OCI-LY3 (cell line): Measurements from ENCODE around the gene GPLD1.

Experiments
- H2AFZ ChIP-seq: fragments of 200-600, 300-600 bp; shearing (Covaris generic); 2 replicates; pipeline ENCODE4 v1.6.0; 2014; ENCODE audit warnings: antibody characterized with exemption, low read depth, low read length
- H3K27ac ChIP-seq: fragments of 200-600, 300-600 bp; sonication (generic); 2 replicates; pipeline ENCODE4 v1.5.1; 2014; ENCODE audit warnings: mild to moderate bottlenecking, low read length, moderate library complexity, mixed read lengths
- H3K27me3 ChIP-seq: fragments of 200-600, 300-600 bp; sonication (generic); 2 replicates; pipeline ENCODE4 v1.6.1; 2014; ENCODE audit warnings: low read depth, low read length, mixed read lengths
- H3K36me3 ChIP-seq: fragments of 200-600, 300-600 bp; sonication (generic); replicated peaks from 2 replicates; pipeline ENCODE3; 2014; ENCODE audit warnings: low read depth, low read length, mixed read lengths
- H3K4me1 ChIP-seq: fragments of 300-600, 200-600 bp; sonication (generic); 2 replicates; pipeline ENCODE4 v1.6.1; 2014; ENCODE audit warnings: low read length, mixed read lengths
- H3K4me2 ChIP-seq: fragments of 200-600, 300-600 bp; sonication (generic); 2 replicates; pipeline ENCODE4 v1.6.1; 2014; ENCODE audit warnings: low read length, mixed read lengths
- H3K4me3 ChIP-seq: fragments of 300-600, 200-600 bp; sonication (generic); 2 replicates; pipeline ENCODE4 v1.5.1; 2014; ENCODE audit warnings: antibody characterized with exemption, mild to moderate bottlenecking, low read length, moderate library complexity
- H3K79me2 ChIP-seq: fragments of 300-600, 200-600 bp; shearing (Covaris generic); 2 replicates; pipeline ENCODE4 v1.6.1; 2014; ENCODE audit warnings: mild to moderate bottlenecking, low read length, mixed read lengths
- H3K9ac ChIP-seq: fragments of 300-600, 200-600 bp; shearing (Covaris generic); 2 replicates; pipeline ENCODE4 v1.6.0; 2014; ENCODE audit warnings: mild to moderate bottlenecking, low read length, moderate library complexity
- H3K9me3 ChIP-seq: fragments of 200-600, 300-600 bp; shearing (Covaris generic); 2 replicates; pipeline ENCODE4 v1.6.1; 2014; ENCODE audit warnings: low read length, mixed read lengths; ENCODE audit not compliant: insufficient read depth
- H4K20me1 ChIP-seq: fragments of 200-600, 300-600 bp; sonication (generic); 2 replicates; pipeline ENCODE4 v1.6.1; 2016; ENCODE audit warnings: low read length, mixed read lengths; ENCODE audit not compliant: insufficient read depth
- EZH2phosphoT487 ChIP-seq: fragments of 200-600 bp; shearing (Covaris generic); IDR thresholded peaks from 2 replicates; pipeline ENCODE4 v1.6.1; 2018; ENCODE audit warnings: antibody characterized with exemption, mixed run types, low read depth
- TF ChIP-seq, protein P1 (sequence below): fragments of 200-600, 300-600 bp; sonication (generic); IDR thresholded peaks from 2 replicates; pipeline ENCODE4 v1.5.1; 2014; ENCODE audit warnings: antibody characterized with exemption, low read length, low read depth

Gene GPLD1

DNA sequence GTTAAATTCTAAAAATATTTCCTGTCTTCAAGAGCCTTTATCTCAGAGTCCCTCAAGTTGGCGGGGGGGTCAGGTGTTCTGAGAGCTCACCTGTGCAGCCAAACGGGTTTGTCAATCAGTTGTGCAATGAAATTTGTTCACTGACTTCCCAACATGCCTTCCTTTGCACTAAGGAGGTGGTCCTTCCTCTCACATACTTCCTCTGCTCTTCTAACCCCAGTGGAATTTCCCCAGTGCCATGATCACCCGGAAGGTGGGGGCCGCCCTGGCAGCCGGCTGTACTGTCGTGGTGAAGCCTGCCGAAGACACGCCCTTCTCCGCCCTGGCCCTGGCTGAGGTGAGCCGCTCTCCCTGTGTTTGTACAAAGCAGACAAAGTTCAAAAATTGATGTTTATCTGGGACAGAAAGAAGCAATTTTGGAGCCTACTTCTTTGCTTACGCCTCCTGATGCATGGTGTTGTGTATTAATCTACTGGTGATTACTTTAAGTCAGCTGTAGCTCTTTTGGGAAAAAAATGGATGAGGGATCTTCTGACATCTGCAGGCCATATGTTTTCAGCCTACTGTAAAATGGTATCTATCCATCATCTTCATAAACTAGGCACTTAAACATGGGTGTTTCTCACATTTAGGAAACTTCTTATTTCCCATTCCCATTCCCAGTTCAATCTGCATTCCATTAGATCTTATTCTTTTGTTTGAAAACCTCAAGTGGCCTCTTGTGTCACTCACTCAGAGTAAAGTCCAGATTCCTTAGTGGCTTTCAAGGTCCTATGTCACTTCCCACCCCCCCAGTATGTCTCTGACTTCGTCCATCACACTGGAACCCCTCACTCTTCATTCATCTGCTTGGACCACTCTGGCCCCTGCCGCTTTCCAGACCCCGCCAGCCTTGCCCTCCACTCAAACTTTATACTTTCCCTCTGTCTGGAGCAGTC, 15.5 kb upstream of the GPLD1 start:
- Histone ChIP-seq H3K9me3 (no peaks in the 10 kb centered on the region), H3K9ac (no peak overlapping the region), H2AFZ (no peak overlapping the region), H3K27me3 (no peaks in the 10 kb centered on the region), H4K20me1 (no peaks in the 10 kb centered on the region), H3K4me2 (no peak overlapping the region), H3K27ac (no peak overlapping the region), H3K4me3 (no peak overlapping the region), H3K79me2 (no peaks in the 10 kb centered on the region), H3K4me1 (no peaks in the 10 kb centered on the region), H3K36me3 (no peaks in the 10 kb centered on the region)
- TF ChIP-seq, protein P1, sequence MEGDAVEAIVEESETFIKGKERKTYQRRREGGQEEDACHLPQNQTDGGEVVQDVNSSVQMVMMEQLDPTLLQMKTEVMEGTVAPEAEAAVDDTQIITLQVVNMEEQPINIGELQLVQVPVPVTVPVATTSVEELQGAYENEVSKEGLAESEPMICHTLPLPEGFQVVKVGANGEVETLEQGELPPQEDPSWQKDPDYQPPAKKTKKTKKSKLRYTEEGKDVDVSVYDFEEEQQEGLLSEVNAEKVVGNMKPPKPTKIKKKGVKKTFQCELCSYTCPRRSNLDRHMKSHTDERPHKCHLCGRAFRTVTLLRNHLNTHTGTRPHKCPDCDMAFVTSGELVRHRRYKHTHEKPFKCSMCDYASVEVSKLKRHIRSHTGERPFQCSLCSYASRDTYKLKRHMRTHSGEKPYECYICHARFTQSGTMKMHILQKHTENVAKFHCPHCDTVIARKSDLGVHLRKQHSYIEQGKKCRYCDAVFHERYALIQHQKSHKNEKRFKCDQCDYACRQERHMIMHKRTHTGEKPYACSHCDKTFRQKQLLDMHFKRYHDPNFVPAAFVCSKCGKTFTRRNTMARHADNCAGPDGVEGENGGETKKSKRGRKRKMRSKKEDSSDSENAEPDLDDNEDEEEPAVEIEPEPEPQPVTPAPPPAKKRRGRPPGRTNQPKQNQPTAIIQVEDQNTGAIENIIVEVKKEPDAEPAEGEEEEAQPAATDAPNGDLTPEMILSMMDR = no peak
- no peak for TF ChIP-seq EZH2phosphoT487

DNA sequence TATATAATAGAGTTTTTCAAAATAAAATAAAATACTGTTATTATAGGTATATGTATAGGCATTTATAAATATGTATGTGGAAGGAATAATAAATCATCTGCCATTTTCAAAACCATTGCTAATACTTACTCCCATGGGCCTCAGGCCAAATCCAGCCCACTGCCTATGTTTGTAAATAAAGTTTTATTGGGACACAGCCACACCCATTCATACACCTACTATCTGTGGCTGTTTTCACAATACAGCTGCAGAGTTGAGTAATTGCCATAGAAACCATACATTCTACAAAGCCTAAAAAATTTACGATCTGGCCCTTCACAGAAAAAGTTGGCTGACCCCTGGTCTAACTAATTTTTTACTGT, 14.9 kb upstream of the GPLD1 start:
- H4K20me1 ChIP-seq = no peaks in the 10 kb centered on the region
- no peaks in the 10 kb centered on the region for H3K27me3 ChIP-seq
- no peak overlapping the region for H2AFZ ChIP-seq
- no peak overlapping the region for H3K9ac ChIP-seq
- no peak overlapping the region for H3K4me3 ChIP-seq
- H3K27ac ChIP-seq = no peak overlapping the region
- no peak for TF ChIP-seq EZH2phosphoT487
- TF ChIP-seq, protein P1 = no peak
- no peaks in the 10 kb centered on the region for H3K79me2 ChIP-seq
- no peaks in the 10 kb centered on the region for H3K4me1 ChIP-seq
- H3K9me3 ChIP-seq = no peaks in the 10 kb centered on the region
- H3K36me3 ChIP-seq = no peaks in the 10 kb centered on the region
- no peak overlapping the region for H3K4me2 ChIP-seq

DNA sequence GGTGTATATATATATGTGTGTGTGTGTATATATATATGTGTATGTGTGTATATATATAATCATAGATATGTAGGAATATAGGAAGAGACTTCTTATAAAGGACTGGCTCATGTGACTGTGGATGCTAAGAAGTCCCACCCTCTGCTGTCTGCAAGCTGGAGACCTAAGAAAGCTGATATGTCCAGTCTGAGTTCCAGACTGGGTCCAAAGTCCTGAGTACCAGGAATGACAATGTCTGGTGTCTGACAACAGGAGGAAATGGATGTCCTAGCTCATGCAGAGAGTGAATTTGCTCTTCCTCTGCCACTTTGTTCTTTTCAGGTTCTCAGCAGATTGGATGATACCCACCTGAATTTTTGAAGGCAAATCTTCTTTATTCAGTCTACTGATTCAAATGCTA, 12.5 kb upstream of the GPLD1 start:
- no peak overlapping the region for H3K9ac ChIP-seq
- no peaks in the 10 kb centered on the region for H3K9me3 ChIP-seq
- H3K36me3 ChIP-seq = no peaks in the 10 kb centered on the region
- no peaks in the 10 kb centered on the region for H3K27me3 ChIP-seq
- no peak overlapping the region for H3K4me3 ChIP-seq
- no peak overlapping the region for H3K27ac ChIP-seq
- H3K4me2 ChIP-seq = no peak overlapping the region
- H4K20me1 ChIP-seq = no peaks in the 10 kb centered on the region
- H2AFZ ChIP-seq = no peak overlapping the region
- H3K79me2 ChIP-seq = no peaks in the 10 kb centered on the region
- H3K4me1 ChIP-seq = no peaks in the 10 kb centered on the region
- TF ChIP-seq, protein P1 = no peak
- TF ChIP-seq EZH2phosphoT487 = no peak

- Histone ChIP-seq H3K9ac (no peak overlapping the region), H3K27ac (no peak overlapping the region), H3K9me3 (no peaks in the 10 kb centered on the region), H3K36me3 (no peaks in the 10 kb centered on the region), H3K27me3 (no peaks in the 10 kb centered on the region), H3K4me2 (no peak overlapping the region), H3K79me2 (no peaks in the 10 kb centered on the region), H3K4me3 (no peak overlapping the region), H2AFZ (no peak overlapping the region), H4K20me1 (no peaks in the 10 kb centered on the region), H3K4me1 (no peaks in the 10 kb centered on the region)
- no peak for TF ChIP-seq EZH2phosphoT487
These were observed 12.0 kb upstream of the GPLD1 start for GRCh38 chr6:24501374-24501773.
